CD4-positive, alpha-beta T cell (primary cell): ENCODE data around the gene FOSL2. TPM values are rescaled to one million over a fixed set of nuclear protein-coding genes. Genes with fewer than 3 reads are reported as not detected.

Experiments used
- ATAC-seq: fragments of 200-7000 bp; cut with Tn5 transposase; one replicate; pipeline ENCODE4 v1.10.0; 2022; ENCODE audit warnings: mild to moderate bottlenecking; ENCODE audit not compliant: poor library complexity
- CTCF ChIA-PET: fragments of 350-600 bp; sonication (Branson Sonifier 250); formaldehyde crosslinking; loops from one replicate; lab custom pipeline; 2021; ENCODE audit warnings: antibody characterized with exemption, inconsistent platforms; lab: Charles Lee
- POLR2A ChIA-PET: fragments of 350-600 bp; sonication (Branson Sonifier 250); formaldehyde crosslinking; loops from one replicate; lab custom pipeline; 2021; ENCODE audit warnings: antibody characterized with exemption, inconsistent platforms; lab: Charles Lee
- DNase-seq, 14 experiments: peaks; one replicate each; pipeline ENCODE4 v3.0.0-alpha.2; 2013 to 2020; ENCODE audit warnings: mixed read lengths in 2 of 14
- H3K27ac ChIP-seq, 2 donors: one replicate each; pipeline versions ENCODE4 v1.5.1 to v1.7.0; 2013; ENCODE audit warnings: low read length in 2 of 2, low read depth in 1 of 2, mild to moderate bottlenecking in 1 of 2
- H3K27me3 ChIP-seq, 2 experiments: 1 replicate in 1 of 2; 2 replicates in 1 of 2; pipeline versions ENCODE4 v1.6.1 to v1.7.0; 2013; ENCODE audit warnings: low read length in 2 of 2, control low read depth in 1 of 2, mild to moderate bottlenecking in 1 of 2, moderate library complexity in 1 of 2; ENCODE audit not compliant: insufficient read depth in 2 of 2, control insufficient read depth in 1 of 2
- H3K36me3 ChIP-seq: one replicate; pipeline ENCODE4 v1.6.1; 2013; ENCODE audit warnings: low read length, control low read depth; ENCODE audit not compliant: insufficient read depth
- H3K4me1 ChIP-seq: one replicate; pipeline ENCODE4 v1.6.1; 2013; ENCODE audit warnings: low read length, control low read depth; ENCODE audit not compliant: insufficient read depth
- H3K4me3 ChIP-seq: one replicate; pipeline ENCODE4 v1.5.1; 2013; ENCODE audit warnings: mild to moderate bottlenecking, low read length, moderate library complexity
- H3K9me3 ChIP-seq, 2 experiments: 1 replicate in 1 of 2; 2 replicates in 1 of 2; pipeline versions ENCODE4 v1.6.1 to v1.7.0; 2013; ENCODE audit warnings: low read length in 2 of 2, mild to moderate bottlenecking in 2 of 2, control low read depth in 1 of 2, moderate library complexity in 1 of 2; ENCODE audit not compliant: control insufficient read depth in 1 of 2, insufficient read depth in 1 of 2
- H3K27ac Mint-ChIP-seq: one replicate; pipeline ENCODE4 v1.8.0; 2020; ENCODE audit warnings: mixed read lengths
- H3K27me3 Mint-ChIP-seq: one replicate; pipeline ENCODE4 v1.8.0; 2021; ENCODE audit warnings: mixed read lengths
- H3K36me3 Mint-ChIP-seq: one replicate; pipeline ENCODE4 v1.8.0; 2021; ENCODE audit warnings: low read depth, mixed read lengths
- H3K4me1 Mint-ChIP-seq: one replicate; pipeline ENCODE4 v1.8.0; 2021; ENCODE audit warnings: low read depth, mixed read lengths
- H3K4me3 Mint-ChIP-seq: one replicate; pipeline ENCODE4 v1.8.0; 2020; ENCODE audit warnings: mild to moderate bottlenecking, mixed read lengths
- H3K9me3 Mint-ChIP-seq: one replicate; pipeline ENCODE4 v1.8.0; 2020; ENCODE audit warnings: mixed read lengths
- CTCF ChIP-seq: fragments of 200-600 bp; IDR thresholded peaks from one replicate; pipeline ENCODE4 v1.8.0; 2022; ENCODE audit warnings: antibody characterized with exemption, mild to moderate bottlenecking
- intact Hi-C, 2 experiments: fragments of 100-400 bp; cut with DNase I in 1 of 2; cut with micrococcal nuclease in 1 of 2; formaldehyde crosslinking; loops; one replicate each; pipeline versions ENCODE4 v1.15.1 to v1.9.0; 2023 to 2025; cut with DNase I, micrococcal nuclease
- total RNA-seq, 174 experiments: library from RNA in 2 of 174; stranded (reverse) in 2 of 174; gene quantifications; one replicate each; pipeline ENCODE4 v1.2.3 and lab custom pipeline; 2021 to 2026

Gene FOSL2
- total RNA-seq, 2 experiments from 2014 or later = 152 to 155 TPM

GRCh38 chr2:28412625-28413151 lies 20.0 kb downstream of the FOSL2 start:
- H3K4me3 Mint-ChIP-seq = no peak overlapping the region
- no peaks in the 10 kb centered on the region for H3K27me3 Mint-ChIP-seq
- no peaks in the 10 kb centered on the region for H3K36me3 Mint-ChIP-seq
- H3K4me1 Mint-ChIP-seq = peaks cover 44% of the 10 kb centered on the region
- Histone ChIP-seq H3K27ac (no peak overlapping the region), H3K9me3 (no peaks in the 10 kb centered on the region), H3K4me1 (peaks cover 47% of the 10 kb centered on the region), H3K36me3 (peaks cover 35% of the 10 kb centered on the region), H3K27me3 (no peaks in the 10 kb centered on the region), H3K4me3 (no peak overlapping the region)
- POLR2A ChIA-PET = interaction anchor here (0.9 to 6.7 kb wide), 3 partner anchors 11 to 21 kb away, joined by 3 to 46 read pairs (median 3); partner anchors contain the start of gene FOSL2
- CTCF ChIA-PET = no interaction called here
- H3K27ac Mint-ChIP-seq = peak overlapping the region; percentile 68
- intact Hi-C loops = no loop called here
- no peak for ATAC-seq
- no peaks in the 10 kb centered on the region for H3K9me3 Mint-ChIP-seq
- TF ChIP-seq CTCF = no peak
- no peak for DNase-seq

GRCh38 chr2:28413152-28413898 lies 20.7 kb downstream of the FOSL2 start:
- Mint-ChIP-seq H3K4me1 (peaks cover 39% of the 10 kb centered on the region), H3K36me3 (no peaks in the 10 kb centered on the region)
- no peak overlapping the region for H3K27ac ChIP-seq

GRCh38 chr2:28413899-28414295 lies 21.2 kb downstream of the FOSL2 start:
- Mint-ChIP-seq H3K27ac (peak overlapping the region; percentile 68), H3K4me1 (peaks cover 33% of the 10 kb centered on the region), H3K9me3 (no peaks in the 10 kb centered on the region), H3K4me3 (peak overlapping the region; percentile 38), H3K27me3 (no peaks in the 10 kb centered on the region), H3K36me3 (no peaks in the 10 kb centered on the region)
- Histone ChIP-seq H3K4me3 (no peak overlapping the region), H3K9me3 (no peaks in the 10 kb centered on the region), H3K36me3 (peaks cover 33% of the 10 kb centered on the region), H3K27ac (no peak overlapping the region), H3K27me3 (no peaks in the 10 kb centered on the region), H3K4me1 (peaks cover 35% of the 10 kb centered on the region)
- no peak for TF ChIP-seq CTCF
- POLR2A ChIA-PET = interaction anchor here (1.5 kb wide), 1 partner anchor 10 kb away, joined by 4 read pairs; no protein-coding TSS in a partner anchor
- CTCF ChIA-PET = interaction anchor here (0.6 kb wide), 1 partner anchor 141 kb away, joined by 3 read pairs; no protein-coding TSS in a partner anchor
- ATAC-seq (no peak), DNase-seq (no peak)
- intact Hi-C loops = no loop called here

More at GRCh38 chr2:28413152-28413898, 20.7 kb downstream of the FOSL2 start:
- no peaks in the 10 kb centered on the region for H3K9me3 Mint-ChIP-seq
- TF ChIP-seq CTCF = no peak
- POLR2A ChIA-PET = interaction anchor here (0.9 to 6.7 kb wide), 3 partner anchors 10 to 22 kb away, joined by 3 to 46 read pairs (median 3); partner anchors contain the start of gene FOSL2
- Histone ChIP-seq H3K4me3 (no peak overlapping the region), H3K36me3 (peaks cover 33% of the 10 kb centered on the region), H3K4me1 (peaks cover 41% of the 10 kb centered on the region), H3K27me3 (no peaks in the 10 kb centered on the region), H3K9me3 (no peaks in the 10 kb centered on the region)
- intact Hi-C loops = no loop called here
- no peaks in the 10 kb centered on the region for H3K27me3 Mint-ChIP-seq
- H3K27ac Mint-ChIP-seq = peak overlapping the region; percentile 68
- ATAC-seq = no peak
- DNase-seq = peak in 2 of 14 experiments; percentile 16 to 47
- H3K4me3 Mint-ChIP-seq = peak overlapping the region; percentile 38
- CTCF ChIA-PET = interaction anchor here (0.6 kb wide), 1 partner anchor 142 kb away, joined by 3 read pairs; no protein-coding TSS in a partner anchor
